OCI-LY7 (cell line): ENCODE results near the gene MAP2K2.

ENCODE experiments used
- CTCF ChIP-seq: fragments of 200-600 bp; sonication (generic); conservative IDR thresholded peaks from 2 replicates; pipeline ENCODE4 v1.5.1; 2014; ENCODE audit warnings: mild to moderate bottlenecking, antibody characterized with exemption, low read length, moderate library complexity, mixed read lengths
- EZH2phosphoT487 ChIP-seq: fragments of 200-600 bp; sonication (generic); IDR thresholded peaks from 2 replicates; pipeline ENCODE4 v1.6.1; 2018; ENCODE audit warnings: low read depth, borderline replicate concordance, mild to moderate bottlenecking, mixed run types, antibody characterized with exemption, low read length, moderate library complexity, mixed read lengths

- no peak for TF ChIP-seq CTCF
- TF ChIP-seq EZH2phosphoT487, result no peak
Observed at GRCh38 chr19:4064149-4064495, 59.8 kb downstream of the MAP2K2 start.
